ENCODE results near the gene PDE10A. TPM values are rescaled to one million over a fixed set of nuclear protein-coding genes. Genes with fewer than 3 reads are reported as not detected.

PDE10A gene
- total and polyA plus RNA-seq, 9 of the 15 experiments (the other 6 are each of a cell fraction or from before 2014, with no cell fraction given) = 0.04 TPM; not detected in 8

GRCh38 chr6:165680975-165681374 lies 17.9 kb upstream of the PDE10A start:
- no peak overlapping the region for H2AFZ ChIP-seq (ENCODE audit: low read depth, low read length)
- ChIA-PET CTCF (ENCODE audit: low intra/inter-chr PET ratio) (no interaction called here), POLR2A (no interaction called here)
- intact Hi-C loops (cut with micrococcal nuclease) (no loop called here), in situ Hi-C loops (cut with MboI) (no loop called here)
- no peaks in the 10 kb centered on the region for H3K79me2 ChIP-seq (ENCODE audit: control insufficient read depth, insufficient read depth, low read length)
- no peak for DNase-seq (ENCODE audit: extremely low read depth in 1 of 4, low spot score in 3 of 4)
- ATAC-seq = no peak
- H3K27ac ChIP-seq (ENCODE audit: extremely low read depth, low read depth, low read length) = no peak overlapping the region
- H3K4me2 ChIP-seq (ENCODE audit: insufficient read depth, low read length) = no peak overlapping the region
- no peaks in the 10 kb centered on the region for H4K20me1 ChIP-seq (replicated peaks; ENCODE audit: control insufficient read depth, insufficient read depth, low read length)
- no peaks in the 10 kb centered on the region for H3K9me1 ChIP-seq (ENCODE audit: control insufficient read depth, insufficient read depth, low read length)
- no peaks in the 10 kb centered on the region for H3K9me3 ChIP-seq (replicated peaks; ENCODE audit: control insufficient read depth, insufficient read depth, low read depth, low read length)
- no peaks in the 10 kb centered on the region for H3K4me1 ChIP-seq (replicated peaks in 1 of 2; ENCODE audit: control insufficient read depth in 2 of 2, insufficient read depth in 2 of 2, low read length in 2 of 2)
- no peak for FAIRE-seq
- no peak overlapping the region for H3K4me3 ChIP-seq
- no peaks in the 10 kb centered on the region for H3K36me3 ChIP-seq (ENCODE audit: control insufficient read depth, insufficient read depth, low read length)
- no peak for TF ChIP-seq E2F6 (IDR thresholded peaks at IDR 0.05; ENCODE audit: borderline replicate concordance in 1 of 2, extremely low read depth in 1 of 2, insufficient read depth in 1 of 2, insufficient read length in 1 of 2, low read depth in 1 of 2, low read length in 1 of 2, poor library complexity in 1 of 2, severe bottlenecking in 1 of 2)
- no peak for TF ChIP-seq STAG1 (CRISPR knock-in tag; IDR thresholded peaks at IDR 0.05; ENCODE audit: borderline replicate concordance)
- TF ChIP-seq PYGO2 (tag; IDR thresholded peaks at IDR 0.05) = no peak
- no peak for TF ChIP-seq MAX (CRISPR knock-in tag; IDR thresholded peaks at IDR 0.05)
- no peak for TF ChIP-seq SMAD3 (CRISPR knock-in tag; conservative IDR thresholded peaks at IDR 0.05)
- TF ChIP-seq PHB (CRISPR knock-in tag; IDR thresholded peaks at IDR 0.05) = no peak
- no peak for TF ChIP-seq RAD51 (IDR thresholded peaks at IDR 0.05; ENCODE audit: borderline replicate concordance, low read depth)
- no peak for TF ChIP-seq NFIC (IDR thresholded peaks at IDR 0.05)
- TF ChIP-seq RBM17 (IDR thresholded peaks at IDR 0.05; ENCODE audit: borderline replicate concordance, low read depth, low read length) = no peak
- no TSS peak for BruUV-seq (replicated peaks)
- WGBS (ENCODE audit: insufficient coverage, low coverage, missing lambda C conversion rate) = 0% methylated on average over 5 of the region's 5 CpGs
- no peak overlapping the region for H3K9ac ChIP-seq (ENCODE audit: insufficient read depth in 1 of 2, low read depth in 2 of 2, low read length in 2 of 2)
- no peaks in the 10 kb centered on the region for H3K27me3 ChIP-seq (ENCODE audit: control insufficient read depth in 2 of 2, insufficient read depth in 2 of 2, low read length in 2 of 2)
